HG02970 (cell line): ENCODE data around the gene ATP6V1B1.

Source experiments
- ATAC-seq: cut with Tn5 transposase; IDR thresholded peaks from one replicate; pipeline ENCODE4 v1.9.1; 2021; ENCODE audit warnings: mild to moderate bottlenecking, moderate library complexity, moderate number of reproducible peaks; ENCODE audit not compliant: unreplicated experiment, low FRiP score

Gene ATP6V1B1

DNA sequence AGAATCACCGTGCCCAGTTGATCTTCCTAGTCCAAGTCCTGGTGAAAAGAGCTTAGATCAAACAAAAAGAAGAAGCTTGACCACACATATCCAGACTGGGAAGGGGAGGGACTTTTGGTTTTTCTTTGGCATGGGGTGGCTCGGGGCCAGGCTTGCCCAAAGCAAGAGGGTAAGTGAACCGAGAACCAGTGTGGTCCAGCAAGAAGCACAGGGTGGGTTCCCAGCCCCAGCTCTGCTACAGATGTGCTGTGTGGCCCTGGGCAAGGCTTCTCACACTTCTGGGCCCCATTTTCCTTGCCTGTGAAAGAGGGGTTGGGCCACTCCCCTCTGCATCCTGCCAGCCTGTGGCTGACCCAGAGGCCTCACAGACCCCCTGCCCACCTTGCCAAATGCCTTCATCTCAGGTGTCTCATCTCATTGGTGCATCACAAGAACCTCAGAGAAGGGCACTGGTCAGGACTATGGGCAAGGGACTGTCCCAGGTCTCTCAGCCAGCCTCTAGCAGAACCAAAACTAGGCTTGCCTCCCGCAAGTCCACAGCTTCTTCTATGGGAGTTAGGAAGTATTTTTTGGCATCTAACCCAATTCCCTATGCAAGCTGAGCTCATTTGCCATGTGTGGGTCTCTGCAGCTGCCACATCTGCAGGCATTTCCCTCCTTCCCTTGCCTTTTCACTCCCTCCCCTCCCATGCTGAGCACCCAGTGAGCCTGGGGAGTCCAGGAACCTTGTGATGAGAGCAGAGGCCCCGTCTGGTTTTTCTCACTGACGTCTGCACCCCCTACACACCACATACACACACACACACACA, 6.9 kb downstream of the ATP6V1B1 start:
- no peak for ATAC-seq

DNA sequence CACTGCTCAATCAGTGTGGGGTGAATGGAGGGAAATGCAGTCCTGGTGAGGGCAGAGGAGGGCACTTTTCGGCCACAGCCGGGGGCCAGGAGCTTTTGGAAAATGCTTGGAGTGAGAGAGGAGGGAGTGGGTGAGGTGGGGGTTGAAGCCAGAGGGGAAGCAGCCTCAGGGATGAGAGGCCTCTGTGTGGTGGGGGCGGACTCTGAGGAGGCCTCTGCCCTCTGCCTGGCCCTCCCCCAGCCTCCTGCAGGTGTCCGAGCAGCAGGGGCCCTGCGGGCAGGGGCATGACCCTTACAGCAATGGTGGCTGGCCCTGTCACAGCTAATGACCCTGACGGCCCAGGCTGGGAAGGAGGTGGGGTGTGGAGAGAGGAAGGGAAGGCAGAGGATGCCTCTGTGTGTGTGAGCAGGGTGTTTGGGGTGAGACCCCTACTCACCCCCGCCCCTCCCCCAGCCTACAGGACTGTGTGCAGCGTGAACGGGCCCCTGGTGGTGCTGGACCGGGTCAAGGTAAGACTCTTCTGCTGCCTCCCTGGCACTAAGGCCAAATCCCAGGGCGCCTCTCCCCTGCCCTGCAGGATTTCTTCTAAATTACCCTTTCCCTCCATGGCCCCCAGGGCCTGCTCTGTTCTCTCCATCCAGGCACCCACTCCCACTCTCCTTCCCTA, 7.6 kb downstream of the ATP6V1B1 start:
- ATAC-seq = no peak

DNA sequence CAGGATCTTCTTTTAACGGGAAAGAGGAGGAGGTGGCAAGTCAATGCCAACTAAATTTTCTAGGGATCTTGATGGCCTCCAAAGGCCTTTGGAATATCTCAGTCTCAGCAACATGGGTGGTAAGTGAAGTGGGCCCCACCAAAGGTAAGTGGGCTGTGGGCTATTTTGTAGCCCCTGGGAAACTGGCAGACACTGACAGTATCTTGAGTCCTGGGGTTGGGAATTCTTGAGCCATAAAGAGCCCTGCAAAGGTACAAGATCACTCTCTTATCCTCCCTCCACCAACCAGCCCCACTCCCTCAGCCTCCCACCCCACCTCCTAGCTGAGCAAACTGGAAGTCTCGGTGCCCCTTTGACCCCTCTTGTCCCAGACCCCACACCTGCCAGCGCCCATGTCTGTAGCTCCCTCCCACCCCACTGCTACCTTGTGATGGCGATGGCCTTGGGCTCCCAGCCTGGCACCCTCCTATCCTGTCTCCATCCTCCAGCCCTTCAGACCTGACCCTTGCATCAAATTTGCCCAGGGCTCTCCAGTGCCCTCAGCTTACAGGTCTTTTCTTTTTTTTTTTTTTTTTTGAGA, 8.5 kb downstream of the ATP6V1B1 start:
- ATAC-seq = no peak

DNA sequence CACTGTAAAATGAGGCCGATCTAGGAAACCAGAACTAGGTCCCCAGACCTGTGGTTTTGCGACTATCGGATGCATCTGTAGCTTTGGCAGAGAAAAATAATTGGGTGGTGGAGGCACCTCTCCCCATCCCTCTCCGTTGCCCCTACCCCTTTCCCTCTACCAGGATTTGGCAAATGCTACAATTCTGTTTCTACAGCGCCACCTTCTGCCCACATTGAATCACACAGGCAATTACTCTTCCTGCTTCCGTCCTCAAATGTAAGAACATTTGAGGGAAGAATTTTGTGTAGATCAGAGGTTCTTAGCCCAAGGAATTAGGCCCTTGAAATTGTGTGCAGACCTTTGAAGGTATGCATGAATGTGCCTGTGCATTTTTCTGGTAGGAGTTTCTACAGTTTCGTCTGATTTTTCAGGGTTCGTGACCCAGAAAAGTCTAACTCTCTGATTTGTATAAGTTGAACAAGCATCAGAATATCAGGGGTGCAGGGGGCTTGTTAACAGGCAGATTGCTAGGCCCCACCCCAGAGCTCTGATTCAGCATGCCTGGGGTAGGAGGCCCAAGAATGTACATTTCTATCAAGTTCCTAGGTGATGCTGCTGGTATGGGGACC, 11.2 kb downstream of the ATP6V1B1 start:
- no peak for ATAC-seq

DNA sequence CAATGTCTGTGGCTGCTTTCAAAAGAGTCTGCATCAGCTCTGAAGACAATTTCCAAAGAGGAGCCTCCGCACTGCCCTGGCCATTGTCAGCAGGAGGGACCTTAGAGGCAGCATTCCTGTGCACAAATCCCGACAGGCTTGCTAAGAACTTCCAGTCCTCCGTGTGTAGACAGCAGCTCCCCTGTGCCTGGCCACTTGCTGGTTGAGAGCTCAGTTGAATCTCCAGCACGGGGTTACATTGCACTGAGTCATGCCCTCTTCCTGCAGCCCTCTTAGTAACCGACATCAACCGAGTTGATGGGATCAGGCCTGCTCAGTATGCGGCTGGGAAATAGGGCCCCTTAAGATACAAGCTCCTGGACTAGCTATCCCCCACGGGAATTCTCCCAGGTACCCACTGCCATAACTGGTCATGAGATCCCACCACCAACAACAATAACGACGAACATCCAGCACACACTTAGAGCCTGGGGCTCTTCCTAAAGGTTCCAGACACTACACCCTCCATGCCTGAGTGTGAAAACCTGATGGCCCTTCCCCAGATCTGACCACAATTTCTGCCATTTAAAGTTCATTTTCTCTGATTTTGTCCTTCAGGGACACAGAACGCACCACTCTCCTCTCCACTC, 12.0 kb downstream of the ATP6V1B1 start:
- ATAC-seq = no peak

DNA sequence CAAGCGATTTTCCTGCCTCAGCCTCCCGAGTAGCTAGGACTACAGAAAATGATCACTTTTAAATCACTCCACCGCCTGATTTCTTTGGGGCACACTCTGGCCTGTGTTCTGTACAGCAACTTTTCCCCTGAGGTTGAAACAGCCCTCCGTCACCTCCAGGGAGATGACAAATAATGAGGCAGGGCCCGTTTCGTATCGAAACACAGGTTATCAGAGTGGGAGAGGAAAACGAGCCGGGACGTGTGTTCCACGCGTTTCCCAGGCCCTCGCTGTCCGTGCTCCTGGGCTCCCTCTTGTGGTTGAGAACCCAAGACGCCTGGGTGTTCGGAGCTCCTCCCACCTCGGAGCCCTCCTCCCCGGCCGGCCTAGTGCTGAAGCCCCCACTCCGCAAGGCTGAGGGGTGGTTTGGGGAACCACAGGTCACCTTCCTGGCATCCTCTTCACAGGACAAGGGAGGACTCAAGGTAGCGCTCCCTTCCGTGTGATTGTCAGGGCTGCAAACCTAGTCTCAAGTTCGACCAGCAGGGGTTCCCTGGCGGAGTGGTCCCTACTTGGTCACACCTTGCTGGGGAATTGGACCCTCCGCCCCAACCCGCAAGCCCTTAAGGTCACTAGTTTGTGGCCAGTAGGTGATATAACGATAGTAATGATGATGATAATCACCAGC, 12.8 kb downstream of the ATP6V1B1 start:
- ATAC-seq = peak; percentile 73

DNA sequence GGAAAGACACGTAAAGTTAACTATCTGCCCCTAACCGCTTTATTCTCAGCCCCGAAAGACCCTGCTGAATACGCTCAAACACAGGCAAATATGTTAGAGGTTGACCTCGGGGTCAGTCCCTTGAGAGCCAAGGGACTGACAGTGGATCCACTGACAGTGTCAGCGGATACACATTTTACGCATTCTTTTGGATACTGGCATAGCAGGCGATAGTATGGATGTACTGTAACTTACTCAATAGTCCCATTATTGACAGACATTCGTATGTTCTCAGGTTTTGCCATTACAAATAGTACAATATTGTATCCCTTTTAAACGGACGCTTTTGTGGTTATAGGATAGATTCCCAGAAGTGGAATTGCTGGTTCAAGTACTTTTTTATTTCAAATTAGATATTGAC, 13.4 kb downstream of the ATP6V1B1 start:
- no peak for ATAC-seq

DNA sequence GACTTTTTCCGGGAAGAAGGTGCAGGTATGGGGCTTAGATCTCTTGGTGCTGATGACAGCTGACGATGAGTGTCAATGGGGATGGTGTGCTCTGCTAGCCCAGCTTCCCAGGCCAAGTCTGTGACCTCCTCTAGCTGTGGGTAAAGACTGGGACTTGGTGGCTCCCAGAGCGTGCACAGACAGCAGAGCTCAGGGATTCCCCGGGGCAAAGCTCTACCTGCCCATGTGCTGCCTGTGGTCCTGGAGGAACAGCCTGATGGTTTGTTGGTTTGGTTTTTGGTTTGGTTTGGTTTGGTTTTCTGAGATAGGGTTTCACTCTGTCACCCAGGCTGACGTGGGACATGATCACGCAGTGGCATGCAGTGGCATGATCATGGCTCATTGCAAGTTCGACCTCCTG, 19.2 kb downstream of the ATP6V1B1 start:
- ATAC-seq = no peak

DNA sequence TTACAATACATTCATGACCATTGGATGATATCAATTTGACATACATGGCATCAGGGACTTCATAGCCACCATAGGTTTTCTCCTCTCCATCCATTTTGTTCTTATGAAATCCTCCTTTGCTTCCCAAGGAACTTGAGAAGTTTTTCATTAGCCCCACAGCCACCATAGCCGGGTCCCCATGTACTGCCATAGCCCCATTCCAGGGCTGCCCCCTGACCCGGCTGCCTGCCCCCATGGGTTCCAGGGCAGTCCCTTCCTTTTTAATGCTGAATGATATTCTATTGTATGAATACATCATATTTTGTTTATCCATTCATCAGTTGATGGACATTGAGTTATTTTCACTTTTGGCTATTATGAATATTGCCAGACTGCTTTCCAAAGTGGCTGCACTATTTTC, 20.4 kb downstream of the ATP6V1B1 start:
- ATAC-seq = no peak

DNA sequence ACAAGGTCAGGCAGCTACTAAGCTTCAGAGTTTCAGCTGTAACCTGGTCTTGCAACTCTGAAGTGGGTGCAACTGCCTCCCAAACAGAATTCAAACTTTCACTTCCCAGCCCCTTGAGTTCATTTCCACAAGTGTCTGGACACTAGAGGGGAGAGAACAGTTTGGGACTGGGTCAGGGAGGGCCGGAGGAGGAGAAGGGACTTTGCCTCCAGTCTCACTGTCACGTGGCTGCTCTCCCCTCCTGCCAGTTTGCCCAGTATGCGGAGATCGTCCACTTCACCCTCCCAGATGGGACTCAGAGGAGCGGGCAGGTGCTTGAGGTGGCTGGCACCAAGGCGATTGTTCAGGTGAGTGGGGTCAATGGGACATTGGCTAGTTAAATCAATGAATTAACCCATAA, 22.1 kb downstream of the ATP6V1B1 start:
- ATAC-seq = no peak

DNA sequence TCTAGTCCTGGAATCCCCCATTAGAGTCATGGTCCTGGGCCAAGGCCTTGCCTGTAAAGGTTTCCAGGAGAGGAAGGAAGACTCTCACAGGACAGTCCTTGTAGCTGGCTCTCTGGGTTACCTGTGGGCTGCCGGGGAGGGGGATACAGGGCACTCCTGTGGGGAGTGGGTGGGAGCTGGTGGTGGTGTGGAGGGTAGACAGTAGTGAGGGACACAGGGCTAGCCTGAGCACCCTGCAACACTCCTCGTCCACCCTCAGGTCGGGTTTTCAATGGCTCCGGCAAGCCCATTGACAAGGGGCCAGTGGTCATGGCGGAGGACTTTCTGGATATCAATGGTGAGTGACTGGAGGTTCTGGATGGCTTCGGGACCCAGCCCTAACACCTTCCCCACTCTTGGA, 23.1 kb downstream of the ATP6V1B1 start:
- ATAC-seq = no peak

DNA sequence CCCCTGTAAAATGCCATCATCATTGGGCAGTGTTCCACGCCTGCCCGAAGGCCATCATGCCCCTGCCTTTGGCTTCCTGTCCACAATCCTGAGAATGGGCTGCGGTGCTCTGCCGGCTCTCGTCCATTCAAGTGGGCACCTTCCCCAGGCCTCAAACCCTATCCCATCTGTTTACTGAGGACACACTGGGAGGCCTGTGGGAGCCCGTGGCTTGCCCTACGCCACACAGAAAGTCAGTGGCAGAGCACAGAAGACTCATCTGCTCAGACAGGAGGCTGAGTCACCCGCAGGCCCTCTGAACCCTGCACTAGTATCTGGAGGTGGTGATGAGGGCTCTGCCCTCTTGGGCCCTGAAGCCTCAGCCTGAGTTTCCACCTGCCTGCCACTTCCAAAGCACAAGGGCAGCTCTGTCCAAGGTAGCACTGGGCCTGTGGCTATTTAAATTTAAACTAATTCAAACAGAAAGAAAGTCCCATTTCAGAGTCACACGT, 23.6 kb downstream of the ATP6V1B1 start:
- no peak for ATAC-seq

DNA sequence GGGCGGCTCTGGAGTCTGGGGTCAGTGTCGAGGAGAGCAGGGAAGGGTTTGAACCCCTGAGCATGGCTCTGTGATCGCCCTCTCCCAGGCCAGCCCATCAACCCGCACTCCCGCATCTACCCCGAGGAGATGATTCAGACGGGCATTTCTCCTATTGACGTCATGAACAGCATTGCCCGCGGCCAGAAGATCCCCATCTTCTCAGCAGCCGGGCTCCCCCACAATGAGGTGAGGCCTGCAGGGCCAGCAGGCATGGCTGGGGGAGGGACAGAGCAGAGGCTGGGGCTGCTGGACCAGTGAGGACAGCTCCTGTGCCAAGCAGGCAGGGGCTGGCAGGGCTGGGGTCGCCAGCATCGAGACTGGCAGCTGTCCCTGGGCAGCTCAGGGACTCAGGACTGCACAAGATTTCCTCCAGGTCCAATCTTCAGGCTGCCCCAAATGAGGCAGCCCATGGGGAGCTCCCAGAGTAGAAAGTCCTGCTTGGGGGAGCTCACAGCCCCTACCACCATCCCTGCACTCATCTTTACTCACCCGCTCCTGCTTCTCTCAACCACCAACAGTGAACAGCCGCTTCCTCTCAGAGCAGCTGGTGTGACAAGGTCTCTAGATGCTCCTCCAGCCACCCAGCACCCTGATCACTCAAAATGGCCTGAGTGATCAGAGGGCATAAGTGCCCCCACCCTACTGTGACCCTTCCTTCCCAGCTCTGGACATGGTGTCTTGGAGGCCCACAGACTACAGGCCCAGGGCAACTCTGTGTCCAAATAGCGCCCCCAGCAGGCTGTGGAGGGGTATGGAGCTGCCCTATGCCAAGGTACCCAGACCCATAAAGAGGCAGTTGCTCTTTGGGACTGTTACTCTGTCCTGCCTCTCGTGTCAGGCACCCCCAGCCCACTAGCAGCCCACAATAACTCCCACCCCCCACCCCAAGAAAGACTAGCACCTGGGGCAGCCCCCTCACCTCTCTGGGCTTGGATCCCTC, 24.4 kb downstream of the ATP6V1B1 start:
- no peak for ATAC-seq

DNA sequence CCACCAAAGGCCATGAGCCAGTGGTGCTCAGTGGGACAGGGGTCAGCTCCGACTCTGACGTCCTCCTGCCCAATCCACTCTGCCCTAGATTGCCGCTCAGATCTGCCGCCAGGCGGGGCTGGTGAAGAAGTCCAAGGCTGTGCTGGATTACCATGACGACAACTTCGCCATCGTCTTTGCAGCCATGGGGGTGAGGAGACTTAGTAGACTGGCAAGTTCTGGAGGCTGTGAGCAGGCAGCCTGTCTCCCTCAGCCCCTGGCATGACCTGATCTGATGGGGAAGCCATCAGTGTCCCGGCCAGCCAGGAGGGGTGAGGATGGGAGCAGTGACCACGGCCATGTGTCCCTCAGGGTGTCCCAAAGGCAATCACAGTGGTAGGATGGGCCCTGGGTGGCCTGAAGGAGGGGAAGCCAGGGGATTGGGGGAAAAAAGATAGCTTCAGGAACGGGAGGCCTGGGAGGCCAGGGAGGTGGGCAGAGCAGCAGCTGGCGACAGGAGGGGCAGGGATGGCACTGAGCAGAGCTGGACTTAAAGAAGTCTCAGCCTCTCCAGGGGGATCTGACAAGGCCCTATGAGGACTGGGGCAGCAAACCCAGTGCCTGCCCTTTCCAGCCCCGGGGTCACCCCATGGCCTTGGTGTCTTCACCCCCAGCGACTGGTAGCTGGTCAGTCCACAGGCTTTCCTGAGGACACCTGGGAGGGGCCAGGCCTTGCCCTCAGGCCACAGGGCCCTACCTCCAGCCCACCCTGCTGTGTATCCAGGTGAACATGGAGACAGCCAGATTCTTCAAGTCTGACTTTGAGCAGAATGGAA, 25.3 kb downstream of the ATP6V1B1 start:
- ATAC-seq = no peak

DNA sequence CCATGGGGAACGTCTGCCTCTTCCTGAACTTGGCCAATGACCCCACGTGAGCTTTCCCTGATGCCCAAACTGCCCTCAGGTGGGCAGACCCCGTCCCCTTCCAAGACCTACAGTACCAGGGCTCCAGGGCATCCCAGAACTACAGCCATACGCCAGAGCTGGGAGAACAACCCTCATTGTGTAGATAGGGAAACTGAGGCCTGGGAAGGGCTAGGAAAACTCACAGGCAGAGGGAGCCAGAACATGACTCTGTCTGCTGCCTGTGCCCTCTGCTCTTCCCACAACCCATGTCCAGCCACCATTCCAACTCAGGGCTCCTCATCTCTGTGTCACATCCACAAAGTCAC, 25.9 kb downstream of the ATP6V1B1 start:
- ATAC-seq = no peak

DNA sequence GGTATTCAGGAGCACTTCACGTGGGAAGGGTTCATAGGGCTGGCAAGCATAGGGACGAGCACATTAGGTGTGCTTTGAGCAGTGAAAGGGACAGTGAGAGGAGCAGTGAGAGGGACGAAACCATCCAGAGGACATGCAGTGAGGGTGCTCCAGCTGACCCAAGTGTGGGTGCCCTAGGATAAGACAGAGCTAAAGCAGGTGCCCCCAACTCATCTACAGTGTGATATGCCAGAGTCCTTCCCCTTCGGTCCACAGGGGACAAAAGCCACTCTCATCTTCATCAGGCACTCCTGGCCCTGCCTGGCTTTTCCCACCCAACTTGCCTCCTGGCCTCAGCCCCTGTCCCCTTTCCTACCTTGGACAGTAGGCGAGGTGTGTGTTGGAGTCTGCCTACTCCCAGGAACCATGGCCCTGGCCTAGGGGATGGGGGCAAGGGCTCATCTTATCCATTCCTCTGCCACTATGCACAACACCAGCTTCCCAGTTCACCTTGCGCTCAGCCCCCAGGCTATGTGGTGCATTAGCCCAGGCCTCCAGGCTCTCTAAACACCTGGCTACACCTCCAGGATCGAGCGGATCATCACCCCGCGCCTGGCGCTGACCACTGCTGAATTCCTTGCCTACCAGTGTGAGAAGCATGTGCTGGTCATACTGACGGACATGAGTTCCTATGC, 26.6 kb downstream of the ATP6V1B1 start:
- ATAC-seq = no peak
